H1 (cell line): ENCODE data around the gene TMCO2. TPM values are rescaled to one million over a fixed set of nuclear protein-coding genes. Genes with fewer than 3 reads are reported as not detected.

Experiments used
- BACH1 ChIP-seq: IDR thresholded peaks from 2 replicates; pipeline ENCODE4 v1.6.1; 2012; ENCODE audit warnings: low read length, improper control_type of control experiment
- CBX5 ChIP-seq: fragments of 300-800, 300-1000 bp; sonication (generic); IDR thresholded peaks from 2 replicates; pipeline ENCODE4 v1.7.1; 2016; ENCODE audit warnings: antibody characterized with exemption, low read length, low read depth
- CBX8 ChIP-seq: fragments of 300-800, 300-1000 bp; sonication (generic); IDR thresholded peaks from 2 replicates; pipeline ENCODE4 v1.7.1; 2016; ENCODE audit warnings: low read depth, low read length, borderline replicate concordance
- CEBPB ChIP-seq: IDR thresholded peaks from 2 replicates; pipeline ENCODE4 v1.6.1; 2012; ENCODE audit warnings: low read depth, low read length
- EZH2 ChIP-seq: fragments of 200-600 bp; sonication (generic); IDR thresholded peaks from 2 replicates; pipeline ENCODE4 v1.7.1; 2012; ENCODE audit warnings: low read depth, mild to moderate bottlenecking, moderate library complexity, low read length, inconsistent platforms; ENCODE audit not compliant: severe bottlenecking
- MAFK ChIP-seq: IDR thresholded peaks from 2 replicates; pipeline ENCODE4 v1.6.1; 2012; ENCODE audit warnings: low read depth, mild to moderate bottlenecking, improper control_type of control experiment, low read length
- SIRT6 ChIP-seq: IDR thresholded peaks from one replicate; pipeline ENCODE4 v1.7.1; 2012; ENCODE audit warnings: low read length, inconsistent platforms
- polyA plus RNA-seq, 7 experiments: library from polyadenylated mRNA; depleted of rRNA in 3 of 7; stranded (reverse) in 5 of 7; unstranded in 2 of 7; fragments of >200 nt in 5 of 7; fragments of 200-250 nt in 2 of 7; gene quantifications; 1 replicate in 5 of 7; 2 replicates in 1 of 7; 4 replicates in 1 of 7; pipeline versions ENCODE4 v1.2.1 to v1.2.3, GENCODE V29; 2011 to 2013; ENCODE audit warnings: missing spikeins in 2 of 7, mixed read lengths in 2 of 7
- total RNA-seq: library from RNA; stranded (reverse); fragmentation: NEBNext Ultra II Directional; extraction: Animal tissue kit (Norgen Biotek cat#: 25700); gene quantifications from 2 replicates; pipeline ENCODE4 v1.2.1, GENCODE V29; 2021

The TMCO2 gene
- total and polyA plus RNA-seq, 2 of the 8 experiments (the other 6 are each of a cell fraction or from before 2014, with no cell fraction given): not detected

DNA sequence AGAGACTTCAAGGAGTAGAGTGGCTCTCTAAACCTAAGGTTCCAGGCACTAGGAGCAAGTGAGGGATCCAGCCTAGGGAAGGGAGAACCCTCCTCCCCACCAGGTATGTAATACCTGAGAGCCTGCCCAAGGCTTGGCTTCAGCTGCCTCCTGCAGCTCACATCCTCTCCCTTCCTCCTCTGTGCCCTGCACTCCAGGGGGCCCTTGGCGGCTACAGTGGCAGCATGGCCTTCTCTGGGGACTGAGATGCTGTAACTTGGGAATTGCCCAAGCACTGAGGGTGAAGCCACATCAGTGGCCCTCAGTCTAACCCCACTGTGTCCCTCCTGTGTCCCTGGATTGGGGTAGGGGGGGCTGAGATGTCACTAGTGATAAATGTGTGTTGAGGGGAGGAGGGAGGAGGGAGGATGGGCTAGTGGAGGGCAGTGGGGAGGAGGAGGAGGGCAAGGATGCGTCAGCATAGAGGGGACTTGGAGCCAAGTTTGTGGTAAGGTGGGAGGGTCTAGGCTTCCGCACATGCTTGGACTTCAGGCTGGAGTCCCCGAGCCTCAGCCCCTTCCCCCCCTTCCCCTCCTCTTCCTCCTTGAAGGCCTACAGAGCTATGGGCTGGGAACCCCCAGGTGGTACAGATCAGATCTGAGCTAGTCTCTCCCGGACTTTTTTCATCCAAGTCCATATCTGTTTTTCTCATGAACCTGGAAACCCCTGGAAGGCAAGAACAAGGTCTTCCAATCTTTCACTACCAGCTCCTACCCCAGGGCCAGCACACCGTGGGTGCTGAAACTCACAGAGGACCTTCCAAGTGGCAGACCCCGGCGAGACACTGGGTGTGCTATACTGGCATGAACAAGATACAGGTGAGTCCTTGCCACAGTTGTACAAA is 51.9 kb downstream of the TMCO2 start (continued):
- TF ChIP-seq MAFK (no peak), CEBPB (no peak), EZH2 (no peak), SIRT6 (no peak), BACH1 (no peak), CBX8 (no peak), CBX5 (no peak)
